Subcutaneous abdominal adipose tissue (tissue), 5 donors: ENCODE data around the gene CSTB.
A peak's percentile ranks its signal among the peaks of the same experiment; 100 is the strongest.

Experiments
- H3K27ac ChIP-seq: one replicate; pipeline ENCODE4 v1.7.0; 2013; ENCODE audit warnings: low read depth, mild to moderate bottlenecking, inconsistent platforms, low read length, moderate library complexity
- H3K27me3 ChIP-seq, 5 donors: one replicate each; pipeline ENCODE4 v1.7.0; 2013; ENCODE audit warnings: low read length in 5 of 5, inconsistent platforms in 1 of 5; ENCODE audit not compliant: control insufficient read depth in 5 of 5, insufficient read depth in 4 of 5
- H3K36me3 ChIP-seq, 5 donors: one replicate each; pipeline ENCODE4 v1.7.0; 2013; ENCODE audit warnings: low read length in 5 of 5; ENCODE audit not compliant: control insufficient read depth in 5 of 5, insufficient read depth in 5 of 5
- H3K4me1 ChIP-seq, 5 donors: one replicate each; pipeline ENCODE4 v1.7.0; 2013; ENCODE audit warnings: low read length in 5 of 5, mild to moderate bottlenecking in 3 of 5, moderate library complexity in 1 of 5; ENCODE audit not compliant: control insufficient read depth in 5 of 5, insufficient read depth in 5 of 5
- H3K4me3 ChIP-seq, 5 donors: one replicate each; pipeline ENCODE4 v1.7.0; 2013; ENCODE audit warnings: low read length in 5 of 5, low read depth in 1 of 5
- H3K9ac ChIP-seq, 5 donors: one replicate each; pipeline ENCODE4 v1.7.0; 2013; ENCODE audit warnings: low read length in 5 of 5, mild to moderate bottlenecking in 4 of 5, moderate library complexity in 3 of 5
- H3K9me3 ChIP-seq, 5 donors: one replicate each; pipeline ENCODE4 v1.7.0; 2013; ENCODE audit warnings: low read length in 5 of 5; ENCODE audit not compliant: control insufficient read depth in 5 of 5
- donor health status: healthy.
- donor health status: healthy.
- donor health status: healthy.
- donor health status: healthy.
- donor health status: healthy.

CSTB gene

GRCh38 chr21:43817157-43818086 lies 41.3 kb upstream of the CSTB start:
- no peak overlapping the region for H3K9ac ChIP-seq
- H3K36me3 ChIP-seq, result no peaks in the 10 kb centered on the region
- no peak overlapping the region for H3K4me3 ChIP-seq
- H3K9me3 ChIP-seq, result peaks cover 0 to 7% (median 7%) of the 10 kb centered on the region in 5 donors
- H3K27ac ChIP-seq, result no peak overlapping the region
- H3K27me3 ChIP-seq, result no peaks in the 10 kb centered on the region
- peaks cover under 1 to 35% (median 18%) of the 10 kb centered on the region in 5 donors for H3K4me1 ChIP-seq

DNA sequence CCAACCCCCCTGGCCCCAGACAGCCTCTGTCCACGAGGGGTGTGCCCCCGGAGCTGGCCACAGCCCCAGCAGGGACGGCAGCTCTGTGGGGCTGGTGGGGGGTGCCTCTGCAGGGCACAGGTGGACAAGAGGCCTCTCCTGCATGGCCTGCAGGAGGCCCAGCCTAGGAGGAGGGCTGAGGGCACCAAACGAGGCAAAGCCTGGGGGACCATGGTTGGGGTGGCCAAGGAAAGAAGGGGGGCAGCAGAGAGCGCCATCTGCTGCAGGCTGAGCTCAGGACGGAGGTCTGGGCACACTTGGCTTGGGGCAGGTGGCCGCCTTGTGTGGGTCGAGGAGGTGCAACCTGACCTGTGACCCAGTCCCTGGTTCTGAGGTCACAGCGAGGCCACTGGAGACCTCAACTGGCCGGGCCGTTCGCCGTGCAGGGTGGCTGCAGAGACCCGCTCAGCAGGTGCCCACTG lies 40.5 kb upstream of the CSTB start:
- H3K27me3 ChIP-seq, result no peaks in the 10 kb centered on the region
- H3K4me1 ChIP-seq, result peaks cover 4 to 43% (median 24%) of the 10 kb centered on the region in 5 donors
- no peak overlapping the region for H3K4me3 ChIP-seq
- peaks cover 0 to 7% (median 7%) of the 10 kb centered on the region in 5 donors for H3K9me3 ChIP-seq
- H3K27ac ChIP-seq, result no peak overlapping the region
- no peak overlapping the region for H3K9ac ChIP-seq
- no peaks in the 10 kb centered on the region for H3K36me3 ChIP-seq

GRCh38 chr21:43815991-43816390 lies 39.9 kb upstream of the CSTB start:
- H3K27ac ChIP-seq, result no peak overlapping the region
- H3K36me3 ChIP-seq, result no peaks in the 10 kb centered on the region
- no peaks in the 10 kb centered on the region for H3K27me3 ChIP-seq
- H3K9ac ChIP-seq, result no peak overlapping the region
- H3K4me1 ChIP-seq, result peaks cover 5 to 50% (median 30%) of the 10 kb centered on the region in 5 donors
- H3K9me3 ChIP-seq, result peaks cover 0 to 7% (median 7%) of the 10 kb centered on the region in 5 donors
- H3K4me3 ChIP-seq, result no peak overlapping the region

DNA sequence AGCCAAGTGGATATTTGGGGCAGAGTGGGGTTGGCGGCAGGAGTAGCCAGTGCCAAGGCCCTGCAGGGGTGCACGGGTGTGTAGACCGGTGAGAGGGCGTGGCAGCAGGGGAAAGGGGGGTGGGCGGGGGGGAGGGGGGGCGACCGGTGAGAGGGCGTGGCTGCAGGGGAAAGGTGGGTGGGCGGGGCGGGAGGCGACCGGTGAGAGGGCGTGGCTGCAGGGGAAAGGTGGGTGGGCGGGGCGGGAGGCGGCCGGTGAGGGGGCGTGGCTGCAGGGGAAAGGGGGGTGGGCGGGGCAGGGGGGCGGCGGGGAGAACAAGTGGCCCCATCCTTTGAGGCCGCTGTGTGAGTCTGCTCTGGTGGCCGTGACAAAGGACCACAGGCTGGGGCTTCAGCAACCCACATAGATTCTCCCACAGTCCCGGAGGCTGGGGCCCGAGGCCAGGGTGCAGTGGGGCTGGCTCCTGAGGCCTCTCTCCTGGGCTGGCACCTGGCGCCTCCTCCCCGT lies 39.1 kb upstream of the CSTB start:
- Histone ChIP-seq H3K36me3 (no peaks in the 10 kb centered on the region), H3K27me3 (no peaks in the 10 kb centered on the region), H3K4me1 (peaks cover 7 to 58% (median 39%) of the 10 kb centered on the region in 5 donors), H3K9ac (no peak overlapping the region), H3K4me3 (no peak overlapping the region), H3K27ac (no peak overlapping the region), H3K9me3 (peaks cover 0 to 7% (median 7%) of the 10 kb centered on the region in 5 donors)

DNA sequence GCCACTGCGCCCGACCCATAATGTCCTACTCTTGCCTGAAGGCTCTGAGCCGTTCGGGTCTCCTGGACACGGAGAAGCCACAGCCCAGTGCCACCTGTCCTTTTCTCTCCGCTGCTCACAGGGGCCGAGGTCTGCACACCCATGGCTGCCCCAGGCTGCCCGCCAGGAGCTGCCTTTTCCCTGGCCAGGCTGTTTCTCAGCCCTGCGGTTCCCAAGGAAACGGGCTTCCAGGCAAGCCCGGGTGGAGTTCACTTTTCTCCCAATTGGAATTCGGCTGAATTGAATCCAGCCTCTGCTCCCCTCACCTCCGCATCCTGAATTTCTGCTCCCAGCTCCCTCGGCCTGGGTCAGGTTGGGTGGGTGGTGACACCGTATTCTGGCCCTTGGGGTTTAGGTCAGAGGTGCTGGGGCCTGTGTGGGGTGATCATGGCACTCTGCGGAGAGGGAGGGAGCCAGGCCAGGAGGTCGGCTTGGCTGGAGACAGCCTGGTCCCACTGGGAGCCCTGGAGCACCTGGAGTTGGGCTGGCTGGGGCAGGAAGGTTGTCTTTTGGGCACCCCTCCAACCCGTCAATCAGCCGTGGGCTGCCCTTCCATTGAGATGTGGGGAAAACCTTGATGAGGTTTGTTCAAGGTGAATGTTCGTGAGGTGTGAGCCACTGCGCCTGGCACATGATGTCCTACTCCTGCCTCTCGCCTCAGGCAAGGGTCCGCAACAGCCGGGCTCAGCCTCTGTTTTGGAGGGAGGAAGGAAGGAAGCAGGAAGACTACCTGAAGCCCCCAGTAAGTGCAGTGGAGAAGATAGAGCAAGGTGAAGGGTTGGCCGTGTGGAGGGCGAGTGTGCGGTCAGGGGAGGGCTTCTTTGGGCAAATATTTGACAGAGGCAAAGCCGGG lies 38.4 kb upstream of the CSTB start:
- H3K9ac ChIP-seq, result peak overlapping the region in 1 of 5 donors; percentile 4
- no peak overlapping the region for H3K4me3 ChIP-seq
- H3K9me3 ChIP-seq, result peaks cover 0 to 7% (median 7%) of the 10 kb centered on the region in 5 donors
- no peaks in the 10 kb centered on the region for H3K27me3 ChIP-seq
- H3K27ac ChIP-seq, result no peak overlapping the region
- H3K4me1 ChIP-seq, result peaks cover 7 to 65% (median 39%) of the 10 kb centered on the region in 5 donors
- no peaks in the 10 kb centered on the region for H3K36me3 ChIP-seq

GRCh38 chr21:43813656-43813980 lies 37.5 kb upstream of the CSTB start:
- H3K4me3 ChIP-seq, result no peak overlapping the region
- H3K27ac ChIP-seq, result no peak overlapping the region

DNA sequence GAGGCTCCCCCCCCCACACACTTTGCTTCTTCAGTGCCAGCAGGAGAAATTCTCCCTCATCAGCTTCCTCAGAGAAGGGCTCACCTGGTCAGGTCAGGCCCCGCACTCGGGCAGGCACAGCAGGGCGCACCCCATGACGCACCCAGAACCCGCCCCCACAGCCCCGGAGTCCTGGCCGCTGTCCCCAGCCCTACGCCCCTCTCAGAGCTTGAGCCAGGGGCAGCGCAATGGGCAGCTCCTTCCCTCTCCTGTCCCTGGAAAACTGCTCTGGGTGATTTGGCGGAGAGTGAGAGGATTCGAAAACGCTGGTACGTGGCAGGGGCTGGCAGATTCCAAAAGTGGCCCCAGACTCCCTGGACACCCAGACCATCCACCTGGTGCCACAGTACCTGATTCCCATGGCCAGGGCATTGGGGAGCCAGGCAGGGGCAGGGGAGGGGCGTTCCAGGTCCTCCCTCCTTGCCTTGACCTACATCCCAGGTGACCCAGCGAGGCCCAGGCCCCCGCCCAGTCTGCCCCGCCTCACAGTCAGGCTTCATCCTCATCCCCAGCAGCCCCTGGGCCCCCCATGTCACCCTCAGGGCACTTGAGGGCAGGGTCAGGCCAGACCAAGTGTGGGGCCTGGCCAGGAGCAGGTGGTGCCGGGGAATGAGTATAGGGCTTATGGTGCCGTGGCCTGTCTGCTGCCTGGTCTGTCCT lies 37.0 kb upstream of the CSTB start:
- no peak overlapping the region for H3K4me3 ChIP-seq
- H3K36me3 ChIP-seq, result no peaks in the 10 kb centered on the region
- H3K4me1 ChIP-seq, result peaks cover 10 to 62% (median 39%) of the 10 kb centered on the region in 5 donors
- peaks cover 0 to 3% (median 0%) of the 10 kb centered on the region in 5 donors for H3K27me3 ChIP-seq
- H3K27ac ChIP-seq, result no peak overlapping the region
- H3K9ac ChIP-seq, result no peak overlapping the region
- no peaks in the 10 kb centered on the region for H3K9me3 ChIP-seq

More at GRCh38 chr21:43813656-43813980, 37.5 kb upstream of the CSTB start:
- Histone ChIP-seq H3K9me3 (peaks cover 0 to 3% (median 3%) of the 10 kb centered on the region in 5 donors), H3K4me1 (peaks cover 7 to 67% (median 39%) of the 10 kb centered on the region in 5 donors), H3K9ac (no peak overlapping the region), H3K27me3 (no peaks in the 10 kb centered on the region), H3K36me3 (no peaks in the 10 kb centered on the region)

DNA sequence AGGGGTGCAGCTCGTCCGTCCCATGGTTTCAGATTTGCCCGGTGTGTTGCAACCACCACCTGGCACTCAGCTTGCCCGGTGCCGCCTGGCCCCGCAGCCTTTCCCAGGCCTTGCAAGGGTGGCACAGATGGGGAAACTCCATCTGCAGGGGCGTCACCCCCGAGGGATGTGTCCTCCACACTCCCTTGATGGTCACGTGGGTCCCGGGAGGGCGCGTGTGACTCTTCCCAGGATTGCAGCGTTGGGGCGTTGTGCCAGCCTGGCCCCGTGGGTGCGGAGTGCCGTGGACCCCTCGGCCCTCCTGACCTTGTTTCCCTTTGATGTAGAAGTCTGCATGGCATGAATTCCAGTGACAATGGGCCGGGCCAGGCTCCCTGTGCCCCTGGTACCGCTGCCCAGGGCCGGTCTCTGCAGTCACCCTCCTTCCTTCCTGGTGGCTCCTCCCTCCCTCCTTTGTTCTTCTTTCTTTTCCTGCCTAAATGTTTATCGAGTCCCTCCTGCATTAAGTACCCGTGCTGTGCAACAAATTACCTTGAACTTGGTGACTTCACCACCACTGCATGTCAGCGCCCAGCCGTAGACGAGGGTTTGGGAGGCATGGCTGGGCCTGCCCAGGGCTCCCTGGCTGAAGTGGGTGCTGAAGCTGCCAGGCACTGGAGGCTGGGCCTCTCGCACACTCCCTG lies 36.2 kb upstream of the CSTB start:
- H3K9ac ChIP-seq, result peak overlapping the region in 2 of 5 donors; percentile 4 to 17
- H3K27me3 ChIP-seq, result peaks cover 0 to 3% (median 0%) of the 10 kb centered on the region in 5 donors
- no peak overlapping the region for H3K27ac ChIP-seq
- no peaks in the 10 kb centered on the region for H3K36me3 ChIP-seq
- H3K9me3 ChIP-seq, result no peaks in the 10 kb centered on the region
- H3K4me1 ChIP-seq, result peaks cover 10 to 57% (median 34%) of the 10 kb centered on the region in 5 donors
- peak overlapping the region in 3 of 5 donors; percentile 17 to 48 (median 20) for H3K4me3 ChIP-seq
